A549 (cell line): ENCODE measurements around the gene OGDH. TPM values are rescaled to one million over a fixed set of nuclear protein-coding genes. Genes with fewer than 3 reads are reported as not detected.

ENCODE experiments used
- ATAC-seq, 2 experiments: fragments of 200-7000 bp in 1 of 2; fragments of >200 bp in 1 of 2; cut with Nextera tagmentation in 1 of 2; cut with Tn5 transposase in 1 of 2; 3 replicates each; pipeline versions ENCODE4 v1.8.0 to v1.9.1; 2018 to 2020; ENCODE audit warnings: mild to moderate bottlenecking in 1 of 2, moderate library complexity in 1 of 2
- CTCF ChIA-PET: fragments of 300-600 bp; sonication (Branson Sonifier 250); formaldehyde crosslinking; extraction: SDS; loops from one replicate; lab custom pipeline; 2021; ENCODE audit warnings: antibody characterized with exemption, inconsistent platforms; lab: Yijun Ruan, JAX
- POLR2A ChIA-PET: fragments of 350-600 bp; formaldehyde crosslinking; extraction: SDS; loops from one replicate; lab custom pipeline; 2021; ENCODE audit warnings: antibody characterized with exemption, inconsistent platforms; lab: Yijun Ruan, JAX
- DNase-seq, 2 experiments: peaks; one replicate each; pipeline versions ENCODE4 v3.0.0 to v3.0.0-alpha.2; 2011 to 2016; ENCODE audit warnings: low read depth in 1 of 2, low spot score in 1 of 2
- FAIRE-seq: peaks from 2 replicates; lab custom pipeline; 2011; peaks lifted over from hg19 to GRCh38; lab: Jason Lieb, UNC
- H3K27ac ChIP-seq, 2 experiments: fragments of >200 bp; sonication (Bioruptor Twin); formaldehyde crosslinking; 3 replicates each; pipeline ENCODE4 v1.5.1; 2016 to 2017
- H3K4me1 ChIP-seq: fragments of >200 bp; sonication (Bioruptor Twin); formaldehyde crosslinking; 3 replicates; pipeline ENCODE4 v1.6.1; 2016
- H3K4me2 ChIP-seq: fragments of >200 bp; sonication (Bioruptor Twin); formaldehyde crosslinking; 3 replicates; pipeline ENCODE4 v1.6.1; 2016
- H3K4me3 ChIP-seq: fragments of >200 bp; sonication (Bioruptor Twin); formaldehyde crosslinking; 3 replicates; pipeline ENCODE4 v1.5.1; 2016
- H3K9me3 ChIP-seq: fragments of >200 bp; sonication (Bioruptor Twin); formaldehyde crosslinking; 3 replicates; pipeline ENCODE4 v1.6.1; 2016
- BHLHE40 ChIP-seq: IDR thresholded peaks from 2 replicates; pipeline ENCODE4 v1.6.1; 2012; ENCODE audit warnings: low read depth, low read length, inconsistent platforms
- CBX2 ChIP-seq: fragments of 200-600 bp; sonication (generic); IDR thresholded peaks from 2 replicates; pipeline ENCODE4 v1.6.1; 2016; ENCODE audit warnings: low read depth, mild to moderate bottlenecking, borderline replicate concordance
- CEBPB ChIP-seq, 2 experiments: fragments of >200 bp in 1 of 2; sonication (Bioruptor Twin) in 1 of 2; formaldehyde crosslinking in 1 of 2; IDR thresholded peaks; 2 replicates each; pipeline ENCODE4 v1.6.1; 2012 to 2016
- CHD2 ChIP-seq: fragments of 150-350 bp; IDR thresholded peaks from 2 replicates; pipeline ENCODE4 v1.6.1; 2014; ENCODE audit warnings: low read length; ENCODE audit not compliant: partially characterized antibody
- EHMT2 ChIP-seq: fragments of 200-600 bp; sonication (generic); IDR thresholded peaks from 2 replicates; pipeline ENCODE4 v1.6.1; 2016; ENCODE audit warnings: antibody characterized with exemption, low read depth, mild to moderate bottlenecking, moderate library complexity
- HOXB13 ChIP-seq: fragments of 250-450 bp; sonication (Bioruptor Pico); IDR thresholded peaks from 2 replicates; pipeline ENCODE4 v1.5.0; 2020; ENCODE audit warnings: low read depth, mild to moderate bottlenecking, moderate library complexity
- MYC ChIP-seq: IDR thresholded peaks from 2 replicates; pipeline ENCODE4 v1.6.1; 2012; ENCODE audit warnings: mild to moderate bottlenecking, inconsistent platforms, low read length, improper control_type of control experiment, borderline replicate concordance
- POLR2AphosphoS2 ChIP-seq: conservative IDR thresholded peaks from 2 replicates; pipeline ENCODE4 v1.6.1; 2012; ENCODE audit warnings: low read length, improper control_type of control experiment, inconsistent platforms
- RNF2 ChIP-seq: fragments of 200-600 bp; sonication (generic); IDR thresholded peaks from 2 replicates; pipeline ENCODE4 v1.6.1; 2016; ENCODE audit warnings: low read depth, mild to moderate bottlenecking, antibody characterized with exemption, moderate library complexity, borderline replicate concordance
- TFCP2L1 ChIP-seq: fragments of 250-450 bp; sonication (Bioruptor Pico); IDR thresholded peaks from 2 replicates; pipeline ENCODE4 v1.5.0; 2021; ENCODE audit warnings: mild to moderate bottlenecking
- ZNF302 ChIP-seq: fragments of 250-450 bp; sonication (Bioruptor Pico); IDR thresholded peaks from 2 replicates; pipeline ENCODE4 v1.9.0; 2021; ENCODE audit warnings: inconsistent platforms, mild to moderate bottlenecking, moderate library complexity
- WGBS: methylation state at CpG from one replicate; pipeline ENCODE4 v1.1.6; 2017; ENCODE audit errors: missing lambda C conversion rate; 5-methylcytosine and 5-hydroxymethylcytosine counted together
- polyA plus RNA-seq, 4 experiments: library from polyadenylated mRNA; depleted of rRNA in 3 of 4; stranded (reverse); fragments of >200 nt; fragmentation: RNase III in 1 of 4; extraction: RNeasy Plus Mini Kit Qiagen cat#74134 plus additional on column Dnase treatment in 1 of 4; gene quantifications; 2 replicates in 3 of 4; 3 replicates in 1 of 4; pipeline ENCODE4 v1.2.3, GENCODE V29; 2011 to 2017
- TF ChIP-seq, protein P1 (sequence below): fragments of 150-350 bp; IDR thresholded peaks from 2 replicates; pipeline ENCODE4 v1.6.1; 2014; ENCODE audit warnings: low read depth, mild to moderate bottlenecking, low read length

OGDH gene
- polyA plus RNA-seq, 2 of the 4 experiments (the other 2 are of a cell fraction): 32.5 to 38.8 TPM

DNA sequence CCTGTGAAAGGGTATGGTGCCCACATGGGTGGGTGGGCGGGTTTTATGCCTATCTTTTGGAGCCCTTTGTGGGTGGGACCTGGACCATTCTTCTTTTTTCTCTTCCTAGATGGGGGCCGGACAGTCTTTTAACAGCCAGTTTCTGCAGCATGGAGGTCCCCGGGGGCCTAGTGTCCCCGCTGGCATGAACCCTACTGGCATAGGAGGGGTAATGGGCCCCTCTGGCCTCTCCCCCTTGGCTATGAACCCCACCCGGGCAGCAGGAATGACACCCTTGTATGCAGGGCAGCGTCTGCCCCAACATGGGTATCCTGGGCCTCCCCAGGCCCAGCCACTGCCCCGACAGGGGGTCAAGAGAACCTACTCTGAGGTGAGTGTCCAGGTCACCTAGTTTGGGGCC lies 151.3 kb downstream of the OGDH start:
- 86% methylated on average over 7 of the region's 7 CpGs for WGBS
- DNase-seq: no peak
- H3K9me3 ChIP-seq: no peaks in the 10 kb centered on the region
- no peak overlapping the region for H3K27ac ChIP-seq
- TF ChIP-seq MYC (no peak), CEBPB (IDR thresholded peaks at IDR 0.05) (no peak), CBX2 (no peak), TFCP2L1 (no peak), POLR2AphosphoS2 (no peak), CHD2 (no peak), RNF2 (no peak), ZNF302 (CRISPR knock-in tag) (no peak), BHLHE40 (no peak), EHMT2 (no peak), HOXB13 (CRISPR knock-in tag) (no peak)
- TF ChIP-seq, protein P1, sequence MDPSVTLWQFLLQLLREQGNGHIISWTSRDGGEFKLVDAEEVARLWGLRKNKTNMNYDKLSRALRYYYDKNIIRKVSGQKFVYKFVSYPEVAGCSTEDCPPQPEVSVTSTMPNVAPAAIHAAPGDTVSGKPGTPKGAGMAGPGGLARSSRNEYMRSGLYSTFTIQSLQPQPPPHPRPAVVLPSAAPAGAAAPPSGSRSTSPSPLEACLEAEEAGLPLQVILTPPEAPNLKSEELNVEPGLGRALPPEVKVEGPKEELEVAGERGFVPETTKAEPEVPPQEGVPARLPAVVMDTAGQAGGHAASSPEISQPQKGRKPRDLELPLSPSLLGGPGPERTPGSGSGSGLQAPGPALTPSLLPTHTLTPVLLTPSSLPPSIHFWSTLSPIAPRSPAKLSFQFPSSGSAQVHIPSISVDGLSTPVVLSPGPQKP: no peak
- peaks cover 6% of the 10 kb centered on the region; the same call in 2 of the 3 replicates for H3K4me1 ChIP-seq
- POLR2A ChIA-PET: no interaction called here
- no peak overlapping the region for H3K4me3 ChIP-seq
- H3K4me2 ChIP-seq: no peak overlapping the region
- ATAC-seq: no peak
- no peak for FAIRE-seq
- CTCF ChIA-PET: interaction anchor here (0.7 to 1.6 kb wide), 3 partner anchors 10 to 169 kb away, joined by 3 read pairs; no protein-coding TSS in a partner anchor

Other genes with a start within 250 kb of the OGDH start
- gene NUDCD3, start 116.0 kb upstream of the OGDH start, polyA plus RNA-seq (2011; rRNA removed): 66.3 and 84.2 TPM in 2 replicates
- gene NUDCD3, start 116.0 kb upstream of the OGDH start, polyA plus RNA-seq (2017; fragmentation: RNase III; extraction: RNeasy Plus Mini Kit Qiagen cat#74134 plus additional on column Dnase treatment): 41.7 to 44.3 TPM (median 42.8 TPM) in 3 replicates
- 0.06 and 0.12 TPM in 2 replicates for gene NPC1L1, start 65.3 kb upstream of the OGDH start, polyA plus RNA-seq (2011; rRNA removed)
- 0.01 to 0.04 TPM (median 0.03 TPM) in 3 replicates for gene NPC1L1, start 65.3 kb upstream of the OGDH start, polyA plus RNA-seq (2017; fragmentation: RNase III; extraction: RNeasy Plus Mini Kit Qiagen cat#74134 plus additional on column Dnase treatment)
- gene DDX56, start 32.7 kb upstream of the OGDH start, polyA plus RNA-seq (2011; rRNA removed): 96.1 and 108 TPM in 2 replicates
- gene DDX56, start 32.7 kb upstream of the OGDH start, polyA plus RNA-seq (2017; fragmentation: RNase III; extraction: RNeasy Plus Mini Kit Qiagen cat#74134 plus additional on column Dnase treatment): 93.4 to 100 TPM (median 97.7 TPM) in 3 replicates
- 68.3 and 79.2 TPM in 2 replicates for gene TMED4, start 24.4 kb upstream of the OGDH start, polyA plus RNA-seq (2011; rRNA removed)
- 53.9 to 55.9 TPM (median 55.1 TPM) in 3 replicates for gene TMED4, start 24.4 kb upstream of the OGDH start, polyA plus RNA-seq (2017; fragmentation: RNase III; extraction: RNeasy Plus Mini Kit Qiagen cat#74134 plus additional on column Dnase treatment)
- gene ZMIZ2, start 142.2 kb downstream of the OGDH start, polyA plus RNA-seq (2011; rRNA removed): 4.3 and 6.9 TPM in 2 replicates
- gene ZMIZ2, start 142.2 kb downstream of the OGDH start, polyA plus RNA-seq (2017; fragmentation: RNase III; extraction: RNeasy Plus Mini Kit Qiagen cat#74134 plus additional on column Dnase treatment): 21.7 to 24.5 TPM (median 23.9 TPM) in 3 replicates
- gene PPIA, start 190.1 kb downstream of the OGDH start, polyA plus RNA-seq (2011; rRNA removed): 5,366 and 6,016 TPM in 2 replicates
- gene PPIA, start 190.1 kb downstream of the OGDH start, polyA plus RNA-seq (2017; fragmentation: RNase III; extraction: RNeasy Plus Mini Kit Qiagen cat#74134 plus additional on column Dnase treatment): 6,452 to 7,028 TPM (median 6,488 TPM) in 3 replicates
- 239 and 262 TPM in 2 replicates for gene H2AZ2, start 241.5 kb downstream of the OGDH start, polyA plus RNA-seq (2011; rRNA removed)
- 236 to 244 TPM (median 241 TPM) in 3 replicates for gene H2AZ2, start 241.5 kb downstream of the OGDH start, polyA plus RNA-seq (2017; fragmentation: RNase III; extraction: RNeasy Plus Mini Kit Qiagen cat#74134 plus additional on column Dnase treatment)